ENCODE measurements around the gene RRBP1. TPM values are rescaled to one million over a fixed set of nuclear protein-coding genes. Genes with fewer than 3 reads are reported as not detected.

Gene RRBP1
- total and polyA plus RNA-seq, 2 donors (not counting 3 experiments of a cell fraction or from before 2014, with no cell fraction given) = 50.3 to 236 TPM

DNA sequence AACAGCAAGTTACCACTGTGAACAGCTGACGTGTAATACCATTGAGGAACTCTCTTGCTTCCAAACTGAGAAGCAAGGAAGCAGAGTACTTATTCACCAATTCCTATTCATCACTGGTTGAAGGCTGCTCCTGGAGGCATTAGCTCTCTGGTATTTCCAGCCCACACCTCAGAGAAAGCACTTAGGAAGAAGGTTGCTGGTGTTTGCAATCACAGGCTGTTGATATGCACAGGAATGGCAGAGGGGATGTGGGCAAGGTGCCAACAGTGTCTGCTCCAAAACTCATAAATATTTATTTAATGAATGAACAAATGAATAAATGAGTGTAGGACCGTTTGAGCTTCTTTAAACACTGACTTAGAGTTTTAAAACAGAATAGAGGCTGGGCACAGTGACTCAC, 6.9 kb upstream of the RRBP1 start:
- Histone ChIP-seq H3K79me2 (ENCODE audit: control insufficient read depth, insufficient read depth, low read length) (no peaks in the 10 kb centered on the region), H3K27me3 (ENCODE audit: control insufficient read depth in 2 of 2, insufficient read depth in 2 of 2, low read length in 2 of 2) (peaks cover 31 to 40% of the 10 kb centered on the region in 2 experiments), H3K27ac (ENCODE audit: insufficient read depth, low read depth, low read length) (no peak overlapping the region), H3K9me1 (replicated peaks; ENCODE audit: control insufficient read depth, extremely low read depth, insufficient read depth, low read length) (no peaks in the 10 kb centered on the region), H3K4me2 (ENCODE audit: insufficient read depth, low read length) (no peak overlapping the region), H4K20me1 (replicated peaks; ENCODE audit: control insufficient read depth, extremely low read depth, insufficient read depth, low read length) (no peaks in the 10 kb centered on the region), H2AFZ (ENCODE audit: low read depth, low read length) (no peak overlapping the region), H3K4me1 (ENCODE audit: control insufficient read depth, extremely low read depth, insufficient read depth, low read length) (no peaks in the 10 kb centered on the region), H3K4me3 (replicated peaks in 1 of 3; ENCODE audit: insufficient read depth in 1 of 3, low read depth in 1 of 3, low read length in 3 of 3) (no peak overlapping the region), H3K36me3 (ENCODE audit: control insufficient read depth in 2 of 2, extremely low read depth in 1 of 2, insufficient read depth in 2 of 2, low read length in 2 of 2) (no peaks in the 10 kb centered on the region), H3K9me3 (replicated peaks; ENCODE audit: control insufficient read depth, insufficient read depth, low read length) (no peaks in the 10 kb centered on the region), H3K9ac (replicated peaks; ENCODE audit: extremely low read depth, insufficient read depth, low read length) (no peak overlapping the region)
- ChIA-PET CTCF (no interaction called here), POLR2A (no interaction called here)
- BruUV-seq (replicated peaks) = no TSS peak
- FAIRE-seq (no peak), DNase-seq (ENCODE audit: low read depth, low spot score) (peak; percentile 75)
- TF ChIP-seq POLR2A (IDR thresholded peaks at IDR 0.05; ENCODE audit: low read depth, low read length) = no peak
- TF ChIP-seq, protein P1, sequence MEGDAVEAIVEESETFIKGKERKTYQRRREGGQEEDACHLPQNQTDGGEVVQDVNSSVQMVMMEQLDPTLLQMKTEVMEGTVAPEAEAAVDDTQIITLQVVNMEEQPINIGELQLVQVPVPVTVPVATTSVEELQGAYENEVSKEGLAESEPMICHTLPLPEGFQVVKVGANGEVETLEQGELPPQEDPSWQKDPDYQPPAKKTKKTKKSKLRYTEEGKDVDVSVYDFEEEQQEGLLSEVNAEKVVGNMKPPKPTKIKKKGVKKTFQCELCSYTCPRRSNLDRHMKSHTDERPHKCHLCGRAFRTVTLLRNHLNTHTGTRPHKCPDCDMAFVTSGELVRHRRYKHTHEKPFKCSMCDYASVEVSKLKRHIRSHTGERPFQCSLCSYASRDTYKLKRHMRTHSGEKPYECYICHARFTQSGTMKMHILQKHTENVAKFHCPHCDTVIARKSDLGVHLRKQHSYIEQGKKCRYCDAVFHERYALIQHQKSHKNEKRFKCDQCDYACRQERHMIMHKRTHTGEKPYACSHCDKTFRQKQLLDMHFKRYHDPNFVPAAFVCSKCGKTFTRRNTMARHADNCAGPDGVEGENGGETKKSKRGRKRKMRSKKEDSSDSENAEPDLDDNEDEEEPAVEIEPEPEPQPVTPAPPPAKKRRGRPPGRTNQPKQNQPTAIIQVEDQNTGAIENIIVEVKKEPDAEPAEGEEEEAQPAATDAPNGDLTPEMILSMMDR (IDR thresholded peaks at IDR 0.05; ENCODE audit: extremely low read depth in 1 of 2, insufficient read depth in 1 of 2, low read depth in 1 of 2, low read length in 2 of 2) = no peak
- TF ChIP-seq GATA2 (IDR thresholded peaks at IDR 0.05; ENCODE audit: insufficient read depth, insufficient read length, low read depth, low read length) = no peak
- no peak for TF ChIP-seq POLR2AphosphoS5 (IDR thresholded peaks at IDR 0.05; ENCODE audit: insufficient read depth, low read depth, low read length)
- no peak for TF ChIP-seq EZH2 (IDR thresholded peaks at IDR 0.05; ENCODE audit: borderline replicate concordance, low read depth, low read length, severe bottlenecking)
- no peak for TF ChIP-seq FOS (IDR thresholded peaks at IDR 0.05; ENCODE audit: borderline replicate concordance, insufficient read depth, low read length)
- no peak for TF ChIP-seq JUN (IDR thresholded peaks at IDR 0.05; ENCODE audit: borderline replicate concordance, insufficient read depth, insufficient read length, low read depth)
- no peak for TF ChIP-seq MYC (IDR thresholded peaks at IDR 0.05; ENCODE audit: low read depth, low read length)
- TF ChIP-seq, protein P2, sequence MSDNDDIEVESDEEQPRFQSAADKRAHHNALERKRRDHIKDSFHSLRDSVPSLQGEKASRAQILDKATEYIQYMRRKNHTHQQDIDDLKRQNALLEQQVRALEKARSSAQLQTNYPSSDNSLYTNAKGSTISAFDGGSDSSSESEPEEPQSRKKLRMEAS (IDR thresholded peaks at IDR 0.05; ENCODE audit: insufficient read depth, insufficient read length) = no peak
- intact Hi-C loops (cut with micrococcal nuclease) (no loop called here), dilution Hi-C loops (cut with MboI; ENCODE audit: extremely low pct_ligation_motif_present, low sequenced_read_pairs) (no loop called here)
